GM19099 (cell line): Measurements from ENCODE around the gene SH3TC1.

Experiments used
- POLR2A ChIP-seq: IDR thresholded peaks from 3 replicates; pipeline ENCODE4 v1.6.1; 2011; ENCODE audit warnings: low read depth; ENCODE audit not compliant: insufficient read length; ENCODE audit errors: extremely low read depth

The SH3TC1 gene

DNA sequence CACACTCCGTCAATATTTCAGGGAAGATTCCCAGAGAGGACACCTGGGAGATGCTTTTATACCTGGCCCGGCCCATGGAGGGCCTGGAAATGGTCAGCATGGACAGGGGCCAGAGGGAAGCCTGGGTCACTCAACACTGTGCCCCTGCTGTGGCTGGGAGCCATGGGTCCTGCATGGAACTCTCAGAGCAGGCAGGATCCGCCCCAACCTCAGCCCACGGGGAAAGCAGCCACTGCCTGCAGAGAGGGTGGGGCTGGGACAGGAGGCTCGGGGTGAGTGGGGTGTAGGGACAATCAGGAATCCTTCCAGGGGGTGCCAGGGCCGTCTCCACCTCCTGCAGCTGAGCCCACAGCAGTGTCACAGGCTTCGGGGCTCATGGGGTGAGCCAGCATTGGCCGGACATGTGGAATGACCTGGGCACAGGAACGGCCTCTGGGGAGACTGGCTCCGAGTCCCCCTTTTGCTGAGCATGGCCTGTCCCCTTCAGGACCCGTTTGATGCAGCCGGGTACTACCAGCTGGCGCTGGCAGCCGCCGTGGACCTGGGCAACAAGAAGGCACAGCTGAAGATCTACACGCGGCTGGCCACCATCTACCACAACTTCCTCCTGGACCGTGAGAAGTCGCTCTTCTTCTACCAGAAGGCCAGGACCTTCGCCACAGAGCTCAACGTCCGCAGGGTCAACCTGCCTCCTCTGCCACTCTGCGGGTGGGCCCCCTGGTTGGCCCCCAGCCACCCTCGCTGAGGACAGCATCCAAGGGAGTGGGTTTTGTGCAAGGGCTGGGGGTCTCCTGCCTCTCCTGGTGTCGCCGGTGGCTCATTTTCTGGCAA, 41.3 kb downstream of the SH3TC1 start:
- no peak for TF ChIP-seq POLR2A

DNA sequence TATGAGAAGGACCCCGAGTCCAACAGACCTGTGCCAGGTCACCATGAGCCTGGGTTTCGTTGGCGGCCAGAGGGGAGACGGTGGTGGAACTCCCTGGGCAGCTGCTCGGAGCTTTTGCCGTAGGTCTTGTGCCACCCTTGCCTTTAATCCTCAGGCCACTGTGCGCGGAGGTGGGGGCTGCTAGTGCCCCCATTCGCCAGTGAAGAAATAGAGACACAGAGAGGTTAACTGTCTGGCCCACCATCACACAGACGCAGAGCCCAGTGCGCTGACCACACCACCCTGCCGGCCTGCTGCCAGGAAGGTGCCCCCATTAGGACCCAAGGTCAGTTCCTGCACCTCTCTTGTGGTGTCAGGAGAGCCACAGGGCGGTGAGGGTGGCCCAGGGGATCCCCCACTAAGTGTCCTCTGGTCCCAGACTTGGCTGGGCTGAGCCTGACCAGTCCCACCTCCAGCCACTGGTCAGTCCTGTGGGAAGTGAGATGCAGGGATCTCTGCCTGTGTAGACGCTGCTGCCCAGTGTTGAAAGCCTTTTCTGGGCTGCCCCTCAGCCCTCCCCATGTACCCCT, 42.2 kb downstream of the SH3TC1 start:
- TF ChIP-seq POLR2A, result no peak

DNA sequence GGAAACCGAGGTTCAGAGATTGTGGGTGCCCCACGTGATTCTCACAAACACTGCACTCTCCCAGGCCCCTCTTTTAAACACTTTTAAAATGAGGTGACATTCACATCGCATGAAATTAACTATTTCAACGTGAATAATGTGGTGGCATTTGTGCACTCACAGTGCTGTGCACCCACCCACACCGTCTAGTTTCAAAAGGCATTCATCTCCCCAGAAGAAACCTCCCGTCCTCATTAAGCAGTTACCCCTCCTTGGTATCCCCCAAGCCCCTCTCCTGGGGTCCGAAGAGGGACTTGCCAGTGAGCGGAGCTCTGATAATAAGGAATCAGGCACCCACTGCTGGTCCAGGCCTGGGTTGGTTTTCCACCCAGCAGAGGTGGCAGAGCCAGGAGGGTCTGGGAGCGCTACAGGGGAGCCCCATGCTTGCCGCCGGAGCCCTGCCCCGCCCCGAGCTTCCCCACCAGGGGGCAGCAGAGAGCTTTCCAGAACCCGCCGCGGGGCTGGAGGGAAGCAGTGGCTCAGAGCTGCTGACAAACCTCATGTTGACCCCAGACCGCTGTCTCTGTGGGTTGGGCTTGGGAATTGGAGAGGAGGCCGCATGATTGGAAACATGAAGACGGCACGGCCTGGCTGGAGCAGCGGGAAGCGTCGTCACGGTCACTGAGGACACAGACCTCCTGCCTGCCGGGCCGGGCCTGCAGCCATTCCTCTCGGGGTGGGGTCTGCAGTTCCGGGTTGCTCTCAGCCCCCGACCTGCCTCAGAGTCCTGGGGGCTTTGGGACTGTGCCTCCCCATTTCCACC, 43.0 kb downstream of the SH3TC1 start:
- no peak for TF ChIP-seq POLR2A

DNA sequence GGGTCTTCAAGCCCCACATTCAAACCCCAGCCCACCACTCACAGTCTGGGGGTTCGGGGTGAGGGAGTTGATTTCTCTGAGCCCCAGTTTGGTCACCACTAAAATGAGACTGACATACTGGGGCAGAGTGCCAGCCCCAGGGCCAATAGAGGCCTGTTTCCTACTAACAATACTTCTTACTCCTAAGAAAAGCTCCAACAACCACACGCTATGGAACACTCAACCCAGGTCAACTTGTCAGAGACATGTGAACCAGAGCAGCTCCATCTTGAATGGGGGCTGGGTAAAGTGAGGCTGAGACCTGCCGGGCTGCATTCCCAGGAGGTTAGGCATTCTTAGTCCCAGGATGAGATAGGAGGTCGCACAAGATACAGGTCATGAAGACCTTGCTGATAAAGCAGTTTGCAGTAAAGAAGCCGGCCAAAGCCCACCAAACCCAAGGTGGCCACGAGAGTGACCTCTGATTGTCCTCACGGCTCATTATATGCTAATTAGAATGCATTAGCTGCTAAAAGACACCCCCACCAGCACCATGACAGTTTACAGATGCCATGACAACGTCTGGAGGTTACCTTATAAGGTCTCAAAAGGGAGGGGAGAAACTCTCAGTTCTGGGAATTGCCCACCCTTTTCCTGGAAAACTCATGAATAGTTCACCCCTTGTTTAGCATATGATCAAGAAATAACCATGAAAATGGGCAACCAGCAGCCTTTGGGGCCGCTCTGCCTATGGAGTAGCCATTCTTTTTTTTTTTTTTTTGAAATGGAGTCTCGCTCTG, 43.9 kb downstream of the SH3TC1 start:
- TF ChIP-seq POLR2A, result no peak

DNA sequence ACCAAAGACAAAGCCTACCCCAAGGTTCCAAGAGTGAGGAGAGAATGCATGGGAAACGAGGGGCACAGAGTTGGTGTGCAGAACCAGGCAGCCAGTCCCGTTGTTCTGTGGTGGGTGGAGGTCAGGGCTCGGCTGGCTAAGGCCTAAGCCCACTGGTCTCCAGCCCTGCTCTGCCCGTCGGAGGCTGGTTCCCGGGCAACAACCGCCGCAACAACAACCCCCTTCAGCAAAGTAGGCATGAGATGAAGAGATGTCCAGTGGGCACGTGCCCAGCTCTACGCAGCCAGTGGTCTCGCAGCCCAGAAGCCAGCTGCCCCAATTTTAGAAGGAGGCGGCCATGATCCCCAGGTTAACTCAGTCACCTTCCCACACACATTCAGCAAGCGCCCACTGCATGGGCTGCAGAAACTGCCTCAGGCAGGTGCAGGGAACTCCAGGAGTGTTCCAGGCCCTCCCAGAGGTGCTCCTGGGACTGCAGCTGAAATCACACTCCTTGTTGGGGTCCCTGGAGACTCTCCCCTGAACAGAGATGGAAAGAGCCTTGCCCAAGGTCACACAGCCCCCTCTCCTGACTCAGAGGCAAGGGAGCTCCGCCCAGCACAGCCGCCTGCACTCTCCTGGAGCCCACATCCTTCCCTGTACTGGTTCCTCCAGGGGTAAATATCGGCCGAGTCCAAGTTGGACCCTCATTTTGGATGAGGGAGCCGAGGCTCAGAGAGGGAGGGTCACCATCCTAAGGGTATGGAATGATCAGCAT, 45.1 kb downstream of the SH3TC1 start:
- TF ChIP-seq POLR2A, result no peak

DNA sequence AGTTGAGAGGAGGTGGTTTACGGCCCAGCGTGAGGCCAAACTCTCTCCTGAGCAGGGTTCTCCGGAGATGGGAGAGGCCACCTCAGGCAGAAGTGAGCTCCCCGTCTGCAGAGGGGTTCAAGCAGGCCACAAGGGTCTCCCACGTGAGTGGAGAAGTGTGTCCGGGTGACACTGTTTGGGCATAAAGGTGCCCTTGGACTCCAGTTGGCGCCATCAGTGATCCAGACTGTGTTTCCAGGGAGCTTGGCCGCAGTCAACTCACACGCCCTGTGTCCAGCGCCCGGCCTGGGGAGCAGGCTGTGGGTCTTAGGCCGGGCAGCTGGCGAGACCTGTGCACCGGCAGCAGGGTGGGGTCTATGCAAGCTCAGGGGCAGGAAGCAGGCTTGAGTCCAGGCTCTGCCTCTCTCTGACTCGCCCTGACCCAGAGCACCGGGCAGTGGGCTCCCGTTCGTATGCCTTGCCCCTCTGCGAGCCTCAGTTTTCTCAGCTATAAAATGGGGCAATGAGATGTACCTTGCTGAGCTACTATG, 45.9 kb downstream of the SH3TC1 start:
- TF ChIP-seq POLR2A, result no peak

DNA sequence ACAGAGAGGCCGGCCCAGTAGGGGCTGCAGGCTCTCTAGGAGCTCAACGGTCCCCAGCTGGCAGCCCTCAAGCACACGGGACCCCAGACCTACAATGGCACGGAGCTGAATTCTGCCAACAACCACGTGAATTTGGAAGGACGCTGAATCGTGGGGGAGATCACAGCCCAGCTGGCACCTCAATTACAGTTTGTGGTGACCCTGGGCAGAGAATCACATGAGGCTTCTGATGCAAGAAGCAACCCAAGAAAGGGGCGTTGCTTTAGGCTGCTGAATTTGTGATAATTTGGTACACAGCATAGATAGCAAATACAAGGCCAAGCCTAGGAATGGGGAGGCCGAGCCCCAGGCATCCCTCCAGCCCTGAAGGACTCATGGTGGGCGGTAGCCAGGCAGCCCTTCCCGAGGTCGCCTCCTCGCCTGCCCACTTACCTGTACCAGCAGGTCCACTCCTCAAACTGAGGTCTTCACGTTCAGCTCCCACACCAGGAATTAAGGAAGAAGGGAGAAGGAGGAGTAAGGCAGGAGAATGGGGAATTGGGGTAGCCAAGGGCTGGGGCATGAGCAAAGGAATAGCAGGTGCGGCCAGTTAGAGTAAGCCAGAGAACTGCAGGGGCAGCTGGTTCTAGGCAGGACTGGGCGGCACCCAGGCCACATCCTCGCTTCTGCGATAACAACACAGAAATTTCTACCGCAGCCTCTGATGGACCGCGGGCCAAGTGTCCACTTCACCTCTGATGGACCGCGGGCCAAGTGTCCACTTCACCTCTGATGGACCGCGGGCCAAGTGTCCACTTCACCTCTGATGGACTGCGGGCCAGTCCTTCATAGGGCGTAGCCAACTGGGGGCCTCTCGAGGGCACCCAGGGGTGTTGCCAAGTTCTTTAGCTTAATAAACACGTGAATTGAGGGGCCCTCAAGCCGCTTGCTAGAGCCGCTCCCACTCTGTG, 47.1 kb downstream of the SH3TC1 start:
- TF ChIP-seq POLR2A, result no peak

DNA sequence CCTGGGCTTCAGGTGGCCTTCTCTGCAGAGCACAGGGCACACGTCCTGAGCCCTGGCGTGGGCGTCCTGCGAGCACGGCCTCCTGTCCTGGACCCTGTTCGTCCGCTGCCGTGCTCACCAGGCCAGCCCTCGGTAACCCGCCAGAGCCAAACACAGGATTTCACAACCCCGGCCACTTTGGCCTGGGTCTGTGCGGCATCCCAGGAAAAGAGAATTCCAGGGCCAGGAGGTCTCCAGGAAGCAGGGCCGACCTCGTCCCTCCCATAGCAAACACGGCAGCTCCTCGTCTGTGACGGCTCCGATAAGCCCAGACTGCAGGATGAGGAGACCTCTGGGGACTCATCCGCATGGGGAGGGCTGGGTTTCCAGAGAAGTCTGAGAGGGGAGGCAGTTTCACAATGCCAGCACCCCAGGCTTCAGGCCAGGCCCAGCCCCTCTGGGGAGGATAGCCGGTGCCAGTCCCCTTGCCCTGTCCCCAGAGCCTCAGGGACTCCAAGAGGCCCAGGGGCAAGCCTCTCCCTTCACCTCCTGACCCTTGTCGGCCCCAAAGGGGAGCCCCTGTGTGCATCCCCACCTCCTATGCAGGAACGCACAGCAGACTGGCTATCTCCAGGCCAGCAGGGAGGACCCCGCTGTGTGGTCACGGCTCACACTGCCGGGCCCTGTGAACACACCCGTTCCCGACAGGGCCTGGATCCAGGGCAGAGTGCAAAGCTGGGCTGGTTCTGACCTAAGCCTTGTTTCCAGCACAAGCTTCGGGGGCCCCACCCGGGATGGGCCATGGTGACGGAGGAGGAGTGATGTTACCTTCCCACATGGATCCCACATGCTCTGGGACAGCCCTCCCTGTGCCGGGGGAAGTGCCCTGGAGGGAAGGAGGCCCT, 48.2 kb downstream of the SH3TC1 start:
- no peak for TF ChIP-seq POLR2A

DNA sequence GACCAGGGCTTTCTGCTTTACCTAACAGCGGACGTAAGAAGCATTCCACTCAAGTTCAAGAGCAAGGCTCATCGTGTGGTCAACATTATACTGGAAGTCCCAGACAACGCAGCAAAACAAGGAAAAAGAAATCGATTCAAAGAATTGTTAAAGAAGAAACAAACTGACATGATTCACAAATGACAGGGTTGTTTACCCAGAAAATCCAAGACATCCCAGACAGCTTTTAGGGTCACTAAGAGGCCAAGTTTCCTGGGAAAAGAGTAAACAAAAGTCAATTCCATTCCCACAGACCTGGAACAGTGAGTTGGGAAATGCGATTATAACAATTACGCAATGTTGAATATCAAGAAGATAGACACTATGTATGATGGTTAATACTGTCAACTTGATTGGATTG, 49.0 kb downstream of the SH3TC1 start:
- no peak for TF ChIP-seq POLR2A

DNA sequence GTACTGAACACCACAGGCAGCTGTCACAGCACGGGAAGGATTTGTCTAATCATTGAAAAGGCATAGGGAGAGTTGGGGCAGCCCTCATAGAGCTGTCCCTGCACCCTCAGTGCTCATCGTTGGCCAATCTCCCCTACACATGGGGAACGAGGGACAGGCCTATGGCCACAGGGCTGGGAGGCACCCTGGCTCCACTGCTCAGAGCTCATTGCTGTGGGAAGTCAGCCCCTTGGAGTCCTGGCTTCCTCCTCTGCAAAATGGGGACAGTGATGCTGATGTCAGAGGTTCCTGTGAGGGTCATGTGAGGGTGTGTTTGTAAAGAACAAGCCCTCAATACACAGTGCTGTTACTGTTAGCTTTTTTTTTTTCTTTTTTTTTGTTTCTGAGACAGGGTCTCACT, 51.1 kb downstream of the SH3TC1 start:
- TF ChIP-seq POLR2A, result no peak

DNA sequence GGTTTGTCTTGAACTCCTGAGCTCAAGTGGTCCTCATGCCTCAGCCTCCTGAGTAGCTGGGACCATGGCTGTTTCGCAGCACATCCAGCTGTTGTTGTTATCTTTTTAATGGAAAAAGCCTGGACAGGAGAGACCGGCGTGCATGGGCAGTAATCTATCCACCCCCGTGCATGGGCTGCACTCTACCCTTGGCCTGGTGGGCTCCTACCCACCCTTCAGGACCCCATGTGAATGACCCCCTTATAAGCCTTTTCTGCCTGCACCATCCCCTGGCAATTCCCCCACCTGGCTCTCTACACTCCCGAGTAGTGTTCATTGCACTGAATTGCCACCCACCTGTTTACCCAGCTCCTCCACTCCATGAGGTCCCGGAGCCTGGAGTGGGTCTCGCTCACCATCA, 51.5 kb downstream of the SH3TC1 start:
- TF ChIP-seq POLR2A, result no peak
